Measurements from ENCODE around the gene MAPK14. TPM values are rescaled to one million over a fixed set of nuclear protein-coding genes. Genes with fewer than 3 reads are reported as not detected.

MAPK14 gene
- total and polyA plus RNA-seq, 8 donors, result 52.9 to 84.1 (median 68.3) TPM

- Histone ChIP-seq H3K4me3 (no peak overlapping the region), H3K27me3 (no peaks in the 10 kb centered on the region), H3K36me3 (peaks cover 0 to 65% of the 10 kb centered on the region in 2 donors), H3K27ac (no peak overlapping the region), H3K4me1 (peaks cover 9 to 18% of the 10 kb centered on the region in 2 donors), H3K9me3 (no peaks in the 10 kb centered on the region)
- no peak for TF ChIP-seq CTCF (IDR thresholded peaks at IDR 0.05)
- DNase-seq, result no peak
- no peak for ATAC-seq
- intact Hi-C loops (cut with DNase I), result no loop called here
Measured at GRCh38 chr6:36136551-36136950, 108.9 kb downstream of the MAPK14 start.

- H3K9me3 ChIP-seq, result no peaks in the 10 kb centered on the region
- TF ChIP-seq CTCF (IDR thresholded peaks at IDR 0.05), result no peak
- H3K4me1 ChIP-seq, result peaks cover 0 to 21% of the 10 kb centered on the region in 2 donors
- peaks cover 0 to 69% of the 10 kb centered on the region in 2 donors for H3K36me3 ChIP-seq
- H3K27me3 ChIP-seq, result no peaks in the 10 kb centered on the region
- no peak for DNase-seq
- ATAC-seq, result no peak
- intact Hi-C loops (cut with DNase I), result no loop called here
- H3K4me3 ChIP-seq, result no peak overlapping the region
- no peak overlapping the region for H3K27ac ChIP-seq
Measured at GRCh38 chr6:36138667-36139066, 111.1 kb downstream of the MAPK14 start.

- Histone ChIP-seq H3K27me3 (no peaks in the 10 kb centered on the region), H3K4me3 (no peak overlapping the region), H3K36me3 (peaks cover 0 to 62% of the 10 kb centered on the region in 2 donors), H3K27ac (no peak overlapping the region), H3K4me1 (peaks cover 0 to 21% of the 10 kb centered on the region in 2 donors), H3K9me3 (no peaks in the 10 kb centered on the region)
- DNase-seq (no peak), ATAC-seq (no peak)
- intact Hi-C loops (cut with DNase I), result no loop called here
- TF ChIP-seq CTCF (IDR thresholded peaks at IDR 0.05), result no peak
Measured at GRCh38 chr6:36139431-36139830, 111.8 kb downstream of the MAPK14 start.

- H3K27me3 ChIP-seq, result no peaks in the 10 kb centered on the region
- H3K9me3 ChIP-seq, result no peaks in the 10 kb centered on the region
- no peak for TF ChIP-seq CTCF (IDR thresholded peaks at IDR 0.05)
- no peak overlapping the region for H3K27ac ChIP-seq
- ATAC-seq (no peak), DNase-seq (no peak)
- intact Hi-C loops (cut with DNase I), result no loop called here
- H3K4me3 ChIP-seq, result no peak overlapping the region
- peaks cover 0 to 59% of the 10 kb centered on the region in 2 donors for H3K36me3 ChIP-seq
- H3K4me1 ChIP-seq, result peaks cover 0 to 21% of the 10 kb centered on the region in 2 donors
Measured at GRCh38 chr6:36139991-36140710, 112.5 kb downstream of the MAPK14 start.

GRCh38 chr6:36141091-36141490 is 113.5 kb downstream of the MAPK14 start:
- ATAC-seq, result no peak

More at GRCh38 chr6:36141091-36141490, 113.5 kb downstream of the MAPK14 start:
- no peak overlapping the region for H3K4me3 ChIP-seq
- H3K9me3 ChIP-seq, result no peaks in the 10 kb centered on the region
- peaks cover 0 to 49% of the 10 kb centered on the region in 2 donors for H3K36me3 ChIP-seq
- no peak for DNase-seq
- no peak for TF ChIP-seq CTCF (IDR thresholded peaks at IDR 0.05)
- H3K27ac ChIP-seq, result no peak overlapping the region
- intact Hi-C loops (cut with DNase I), result no loop called here
- H3K4me1 ChIP-seq, result peaks cover 0 to 21% of the 10 kb centered on the region in 2 donors
- no peaks in the 10 kb centered on the region for H3K27me3 ChIP-seq
